ENCODE measurements around the gene SLC2A13. TPM values are rescaled to one million over a fixed set of nuclear protein-coding genes. Genes with fewer than 3 reads are reported as not detected.
"Not testable (repeated sequence)": the region's sequence is repeated elsewhere in the genome, so short reads cannot be mapped to it uniquely, and the experiment has no call there.

Gene SLC2A13
- total and polyA plus RNA-seq, 5 donors = 2.8 to 15.5 (median 7.2) TPM

GRCh38 chr12:39868328-39868725, 237.6 kb downstream of the SLC2A13 start:
- no peak overlapping the region for H3K27ac ChIP-seq (ENCODE audit: low read length)
- no peak overlapping the region for H3K4me3 ChIP-seq (ENCODE audit: low read length)
- 65% methylated on average over 1 of the region's 1 CpG for WGBS
- DNase-seq = no peak
- no peak for ATAC-seq
- no peaks in the 10 kb centered on the region for H3K4me1 ChIP-seq (ENCODE audit: control insufficient read depth, insufficient read depth, low read length)
- H3K9me3 ChIP-seq (ENCODE audit: control insufficient read depth, low read length) = no peaks in the 10 kb centered on the region
- H3K27me3 ChIP-seq (ENCODE audit: control insufficient read depth, insufficient read depth) = no peaks in the 10 kb centered on the region
- intact Hi-C loops (cut with DNase I) = no loop called here

DNA sequence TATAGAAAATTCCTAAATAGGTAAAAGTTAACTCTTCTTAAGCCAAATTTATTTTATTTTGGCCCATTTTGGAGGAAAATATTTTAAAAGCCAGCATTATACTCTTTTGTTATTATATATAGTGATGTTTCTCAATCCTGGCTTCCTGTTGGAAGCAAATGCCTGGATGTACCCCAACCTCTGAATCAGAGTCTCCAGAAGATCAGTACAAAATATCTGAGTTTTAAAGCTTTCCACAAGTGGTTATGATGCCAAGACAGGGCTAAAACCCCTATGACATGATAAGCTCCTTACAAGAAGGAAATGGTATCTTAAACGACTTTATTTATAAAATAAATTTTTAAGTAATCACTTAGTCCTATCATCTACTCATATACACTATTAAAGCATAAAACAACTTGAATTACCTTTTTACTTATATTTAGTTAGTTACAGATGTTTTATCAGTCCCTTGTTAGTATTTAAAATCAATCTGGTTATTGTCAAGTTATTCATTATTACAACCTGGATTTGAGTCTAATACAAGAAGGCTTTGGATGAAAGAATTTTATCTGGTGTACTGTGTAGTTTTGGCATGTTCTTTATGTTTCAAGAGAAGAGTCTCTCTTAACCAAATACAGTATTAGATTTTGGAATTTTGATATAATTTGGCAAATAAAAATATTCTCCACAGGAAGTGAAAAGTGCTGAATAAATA, 238.1 kb downstream of the SLC2A13 start:
- ATAC-seq = no peak
- H3K27ac ChIP-seq (ENCODE audit: low read length) = no peak overlapping the region
- intact Hi-C loops (cut with DNase I) = no loop called here

GRCh38 chr12:39866135-39866534, 239.7 kb downstream of the SLC2A13 start:
- Histone ChIP-seq H3K9me3 (ENCODE audit: control insufficient read depth, low read length) (no peaks in the 10 kb centered on the region), H3K4me3 (ENCODE audit: low read length) (no peak overlapping the region), H3K4me1 (ENCODE audit: control insufficient read depth, insufficient read depth, low read length) (no peaks in the 10 kb centered on the region), H3K27ac (ENCODE audit: low read length) (no peak overlapping the region), H3K27me3 (ENCODE audit: control insufficient read depth, insufficient read depth) (no peaks in the 10 kb centered on the region)
- WGBS = 97% methylated on average over 6 of the region's 6 CpGs
- no peak for DNase-seq
- intact Hi-C loops (cut with DNase I) = no loop called here
- ATAC-seq = no peak

More for the DNA sequence above, 238.1 kb downstream of the SLC2A13 start:
- H3K27me3 ChIP-seq (ENCODE audit: control insufficient read depth, insufficient read depth) = no peaks in the 10 kb centered on the region
- no peak for DNase-seq
- H3K4me1 ChIP-seq (ENCODE audit: control insufficient read depth, insufficient read depth, low read length) = no peaks in the 10 kb centered on the region
- H3K9me3 ChIP-seq (ENCODE audit: control insufficient read depth, low read length) = no peaks in the 10 kb centered on the region
- WGBS = 57% methylated on average over 1 of the region's 1 CpG
- H3K4me3 ChIP-seq (ENCODE audit: low read length) = no peak overlapping the region

DNA sequence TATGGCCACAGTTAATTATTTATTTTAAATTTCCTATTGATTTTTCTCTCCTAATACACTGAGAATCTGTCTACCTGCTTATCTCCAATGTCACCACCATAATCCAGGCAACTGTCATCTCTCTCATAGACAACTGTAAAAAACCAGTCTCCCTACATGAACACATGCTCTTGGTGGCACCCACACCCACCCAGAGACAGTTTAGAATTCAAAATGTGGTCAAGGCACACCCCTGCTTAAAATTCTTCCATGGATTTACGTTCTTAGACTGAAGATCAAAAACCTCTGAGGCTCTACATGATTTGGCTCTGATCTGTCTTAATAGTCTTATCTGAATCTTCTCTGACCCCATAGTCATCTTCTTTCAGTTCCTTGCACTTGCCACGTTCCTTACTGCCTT, 245.2 kb downstream of the SLC2A13 start:
- no peak for ATAC-seq
- 84% methylated on average over 2 of the region's 2 CpGs for WGBS
- H3K4me3 ChIP-seq (ENCODE audit: low read length) = no peak overlapping the region
- no peaks in the 10 kb centered on the region for H3K27me3 ChIP-seq (ENCODE audit: control insufficient read depth, insufficient read depth)
- intact Hi-C loops (cut with DNase I) = no loop called here
- DNase-seq = no peak
- no peaks in the 10 kb centered on the region for H3K4me1 ChIP-seq (ENCODE audit: control insufficient read depth, insufficient read depth, low read length)
- no peak overlapping the region for H3K27ac ChIP-seq (ENCODE audit: low read length)
- H3K9me3 ChIP-seq (ENCODE audit: control insufficient read depth, low read length) = no peaks in the 10 kb centered on the region

DNA sequence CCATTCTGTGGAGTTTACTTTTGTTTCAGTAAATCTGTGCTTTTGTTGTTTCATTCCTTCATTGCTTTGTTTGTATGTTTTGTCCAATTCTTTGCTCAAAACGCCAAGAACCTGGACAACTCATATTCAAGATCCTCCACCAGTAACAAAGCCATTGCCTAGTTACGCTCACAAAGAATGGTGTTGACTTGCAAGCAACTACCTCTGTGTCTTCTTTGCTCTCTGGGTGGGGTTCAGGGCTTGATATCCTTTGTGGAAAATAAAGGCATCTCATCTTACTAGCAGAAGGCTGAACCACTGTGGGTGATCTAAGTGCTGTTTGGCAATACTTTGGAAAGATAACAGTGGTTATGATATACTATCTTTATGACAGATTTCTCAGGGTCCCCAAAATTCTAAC, 252.9 kb downstream of the SLC2A13 start:
- Histone ChIP-seq H3K4me3 (ENCODE audit: low read length) (no peak overlapping the region), H3K27ac (ENCODE audit: low read length) (no peak overlapping the region), H3K27me3 (ENCODE audit: control insufficient read depth, insufficient read depth) (no peaks in the 10 kb centered on the region), H3K9me3 (ENCODE audit: control insufficient read depth, low read length) (no peaks in the 10 kb centered on the region), H3K4me1 (ENCODE audit: control insufficient read depth, insufficient read depth, low read length) (no peaks in the 10 kb centered on the region)
- DNase-seq (no peak), ATAC-seq (no peak)
- intact Hi-C loops (cut with DNase I) = no loop called here
- 96% methylated on average over 2 of the region's 2 CpGs for WGBS

- Histone ChIP-seq H3K27me3 (ENCODE audit: control insufficient read depth, insufficient read depth) (no peaks in the 10 kb centered on the region), H3K4me3 (ENCODE audit: low read length) (no peak overlapping the region), H3K27ac (ENCODE audit: low read length) (no peak overlapping the region), H3K9me3 (ENCODE audit: control insufficient read depth, low read length) (no peaks in the 10 kb centered on the region), H3K4me1 (ENCODE audit: control insufficient read depth, insufficient read depth, low read length) (no peaks in the 10 kb centered on the region)
- intact Hi-C loops (cut with DNase I) = no loop called here
- no peak for ATAC-seq
- 96% methylated on average over 1 of the region's 1 CpG for WGBS
- DNase-seq = no peak
Observed at GRCh38 chr12:39852346-39852745, 253.5 kb downstream of the SLC2A13 start.

GRCh38 chr12:39848218-39848617, 257.7 kb downstream of the SLC2A13 start:
- H3K27ac ChIP-seq (ENCODE audit: low read length); H3K27me3 ChIP-seq (ENCODE audit: control insufficient read depth, insufficient read depth); DNase-seq; ATAC-seq; H3K4me3 ChIP-seq (ENCODE audit: low read length); H3K9me3 ChIP-seq (ENCODE audit: control insufficient read depth, low read length); H3K4me1 ChIP-seq (ENCODE audit: control insufficient read depth, insufficient read depth, low read length); intact Hi-C loops (cut with DNase I): not testable (repeated sequence)
- whole genome bisulfite sequencing = 99% methylated on average over 1 of the region's 1 CpG

- Histone ChIP-seq H3K27me3 (ENCODE audit: control insufficient read depth, insufficient read depth) (no peaks in the 10 kb centered on the region), H3K4me1 (ENCODE audit: control insufficient read depth, insufficient read depth, low read length) (no peaks in the 10 kb centered on the region), H3K9me3 (ENCODE audit: control insufficient read depth, low read length) (no peaks in the 10 kb centered on the region), H3K4me3 (ENCODE audit: low read length) (no peak overlapping the region), H3K27ac (ENCODE audit: low read length) (no peak overlapping the region)
- 69% methylated on average over 2 of the region's 2 CpGs for WGBS
- DNase-seq (no peak), ATAC-seq (no peak)
- intact Hi-C loops (cut with DNase I) = no loop called here
Observed at GRCh38 chr12:39846971-39847650, 258.8 kb downstream of the SLC2A13 start.

DNA sequence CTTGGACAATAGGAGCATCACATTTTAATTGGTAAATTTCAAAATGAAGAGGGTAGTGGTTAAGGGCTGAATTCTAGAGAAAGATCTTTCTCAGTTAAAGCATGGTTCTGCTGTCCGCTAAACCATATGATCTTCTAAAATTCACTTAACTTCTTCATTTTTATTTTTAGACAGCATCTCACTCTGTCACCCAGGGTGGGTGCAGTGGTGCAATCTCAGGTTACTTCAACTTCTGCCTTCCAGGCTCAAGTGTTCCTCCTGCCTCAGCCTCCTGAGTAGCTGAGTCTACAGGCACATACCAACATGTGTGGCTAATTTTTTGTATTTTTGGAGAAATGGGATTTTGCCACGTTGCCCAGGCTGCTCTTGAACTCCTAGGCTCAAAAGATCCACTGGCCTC, 259.6 kb downstream of the SLC2A13 start:
- WGBS = 93% methylated on average over 2 of the region's 2 CpGs
- no peaks in the 10 kb centered on the region for H3K4me1 ChIP-seq (ENCODE audit: control insufficient read depth, insufficient read depth, low read length)
- no peaks in the 10 kb centered on the region for H3K9me3 ChIP-seq (ENCODE audit: control insufficient read depth, low read length)
- H3K27ac ChIP-seq (ENCODE audit: low read length) = no peak overlapping the region
- no peak overlapping the region for H3K4me3 ChIP-seq (ENCODE audit: low read length)
- no peaks in the 10 kb centered on the region for H3K27me3 ChIP-seq (ENCODE audit: control insufficient read depth, insufficient read depth)
- intact Hi-C loops (cut with DNase I) = no loop called here
- no peak for ATAC-seq
- DNase-seq = no peak

DNA sequence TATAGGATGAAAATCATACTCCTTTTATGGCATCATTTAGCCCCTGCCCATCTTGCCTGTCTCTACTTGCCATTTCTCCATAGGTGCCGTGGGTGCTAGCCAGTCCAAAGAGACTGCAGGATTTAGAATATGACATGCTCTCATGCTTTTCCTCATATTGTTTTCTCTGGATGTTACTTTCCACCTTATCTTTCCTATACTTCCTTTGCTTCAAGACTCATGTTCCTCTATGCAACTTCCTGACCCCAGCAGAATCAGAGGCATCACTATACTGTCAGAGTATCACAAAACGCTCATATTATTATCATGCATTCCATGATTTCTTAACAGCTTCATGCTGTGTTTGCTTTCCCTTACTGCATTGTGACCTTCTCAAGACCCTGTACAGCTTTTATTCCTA, 265.5 kb downstream of the SLC2A13 start:
- Histone ChIP-seq H3K4me3 (ENCODE audit: low read length) (no peak overlapping the region), H3K27ac (ENCODE audit: low read length) (no peak overlapping the region), H3K27me3 (ENCODE audit: control insufficient read depth, insufficient read depth) (no peaks in the 10 kb centered on the region), H3K4me1 (ENCODE audit: control insufficient read depth, insufficient read depth, low read length) (no peaks in the 10 kb centered on the region), H3K9me3 (ENCODE audit: control insufficient read depth, low read length) (no peaks in the 10 kb centered on the region)
- ATAC-seq = no peak
- 66% methylated on average over 2 of the region's 2 CpGs for WGBS
- intact Hi-C loops (cut with DNase I) = no loop called here
- no peak for DNase-seq

DNA sequence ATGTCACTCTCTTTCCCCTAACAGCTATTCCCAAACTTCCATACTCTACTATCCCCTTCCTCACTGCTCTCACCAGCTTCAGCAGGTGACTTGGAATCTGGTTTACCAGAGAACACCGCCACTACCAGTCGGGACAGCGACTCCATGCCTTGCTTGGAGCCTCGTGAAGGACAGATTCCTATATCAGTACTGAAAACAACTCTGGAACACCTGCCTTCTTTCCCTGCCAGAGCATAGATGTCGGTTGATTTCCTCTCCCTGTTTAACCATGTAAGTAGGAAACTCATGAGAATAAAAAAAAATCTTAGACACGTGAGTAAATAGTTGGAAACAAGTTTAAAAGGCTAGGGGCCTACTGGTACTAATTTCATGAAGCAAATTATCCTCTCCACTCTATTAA, 266.8 kb downstream of the SLC2A13 start:
- intact Hi-C loops (cut with DNase I) = no loop called here
- Histone ChIP-seq H3K4me1 (ENCODE audit: control insufficient read depth, insufficient read depth, low read length) (no peaks in the 10 kb centered on the region), H3K27me3 (ENCODE audit: control insufficient read depth, insufficient read depth) (no peaks in the 10 kb centered on the region), H3K9me3 (ENCODE audit: control insufficient read depth, low read length) (no peaks in the 10 kb centered on the region), H3K4me3 (ENCODE audit: low read length) (no peak overlapping the region), H3K27ac (ENCODE audit: low read length) (no peak overlapping the region)
- WGBS = 85% methylated on average over 6 of the region's 6 CpGs
- ATAC-seq (no peak), DNase-seq (no peak)

All from right cardiac atrium (tissue), 5 donors.